H1 (cell line): Measurements from ENCODE around the gene RAD51B. TPM values are rescaled to one million over a fixed set of nuclear protein-coding genes. Genes with fewer than 3 reads are reported as not detected.

Experiments used
- CTCF ChIA-PET: fragments of 300-600 bp; sonication (Branson Sonifier 250); formaldehyde crosslinking; loops from one replicate; lab custom pipeline; 2021; ENCODE audit not compliant: partially characterized antibody; lab: Charles Lee
- POLR2A ChIA-PET: fragments of 300-600 bp; sonication (Branson Sonifier 250); formaldehyde crosslinking; loops from one replicate; lab custom pipeline; 2021; ENCODE audit warnings: inconsistent platforms; ENCODE audit not compliant: partially characterized antibody; lab: Charles Lee
- DNase-seq, 2 experiments: peaks; one replicate each; pipeline versions ENCODE4 v3.0.0 to v3.0.0-alpha.2; 2010 to 2022; ENCODE audit warnings: low spot score in 2 of 2, low read depth in 1 of 2, mixed read lengths in 1 of 2
- FAIRE-seq: peaks from 2 replicates; lab custom pipeline; 2011; peaks lifted over from hg19 to GRCh38; lab: Jason Lieb, UNC
- H2AFZ ChIP-seq: 2 replicates; pipeline ENCODE4 v1.8.1; 2012; ENCODE audit warnings: low read length, inconsistent platforms
- H2AK5ac ChIP-seq: 2 replicates; pipeline ENCODE4 v1.6.1; 2013; ENCODE audit warnings: low read depth, low read length
- H2BK120ac ChIP-seq: replicated peaks from 2 replicates; pipeline ENCODE3; 2013; ENCODE audit warnings: low read depth, low read length, inconsistent platforms
- H2BK12ac ChIP-seq: 2 replicates; pipeline ENCODE4 v1.6.1; 2013; ENCODE audit warnings: low read depth, low read length
- H2BK15ac ChIP-seq: 2 replicates; pipeline ENCODE4 v1.6.1; 2013; ENCODE audit warnings: low read length
- H2BK20ac ChIP-seq: 2 replicates; pipeline ENCODE4 v1.6.1; 2013; ENCODE audit warnings: low read length
- H2BK5ac ChIP-seq: 2 replicates; pipeline ENCODE4 v1.6.1; 2013; ENCODE audit warnings: low read depth, low read length
- H3K14ac ChIP-seq: 2 replicates; pipeline ENCODE4 v1.6.1; 2013; ENCODE audit warnings: inconsistent platforms; ENCODE audit not compliant: insufficient read length
- H3K18ac ChIP-seq: 2 replicates; pipeline ENCODE4 v1.6.1; 2013; ENCODE audit warnings: low read length; ENCODE audit errors: extremely low read depth
- H3K23ac ChIP-seq: 2 replicates; pipeline ENCODE4 v1.6.1; 2013; ENCODE audit warnings: inconsistent platforms; ENCODE audit not compliant: insufficient read length
- H3K23me2 ChIP-seq: 2 replicates; pipeline ENCODE4 v1.6.1; 2013; ENCODE audit warnings: low read depth, low read length
- H3K27ac ChIP-seq: 2 replicates; pipeline ENCODE4 v1.6.1; 2011; ENCODE audit warnings: low read depth, low read length, inconsistent platforms
- H3K27me3 ChIP-seq, 4 experiments: replicated peaks in 1 of 4; 1 replicate in 1 of 4; 2 replicates in 3 of 4; pipeline versions ENCODE4 v1.6.1 to v1.8.1; 2011 to 2013; ENCODE audit warnings: low read length in 3 of 4, mild to moderate bottlenecking in 3 of 4, inconsistent platforms in 2 of 4, mixed read lengths in 2 of 4, moderate library complexity in 1 of 4; ENCODE audit not compliant: control insufficient read depth in 3 of 4, insufficient read depth in 3 of 4; ENCODE audit errors: extremely low read depth in 1 of 4
- H3K36me3 ChIP-seq, 4 experiments: 2 replicates each; pipeline versions ENCODE4 v1.6.1 to v1.8.1; 2011 to 2013; ENCODE audit warnings: mild to moderate bottlenecking in 4 of 4, low read length in 3 of 4, moderate library complexity in 2 of 4, control low read depth in 1 of 4, inconsistent platforms in 1 of 4; ENCODE audit not compliant: insufficient read depth in 4 of 4, control insufficient read depth in 2 of 4
- H3K4ac ChIP-seq: replicated peaks from 2 replicates; pipeline ENCODE3; 2013; ENCODE audit warnings: low read length, low read depth, mixed read lengths, inconsistent platforms; ENCODE audit not compliant: insufficient read length
- H3K4me1 ChIP-seq, 4 experiments: replicated peaks in 1 of 4; 1 replicate in 1 of 4; 2 replicates in 3 of 4; pipeline versions ENCODE4 v1.6.1 to v1.8.1; 2011 to 2013; ENCODE audit warnings: low read length in 3 of 4, inconsistent platforms in 2 of 4, mixed read lengths in 1 of 4; ENCODE audit not compliant: insufficient read depth in 4 of 4, control insufficient read depth in 3 of 4
- H3K4me2 ChIP-seq, 2 experiments: 2 replicates each; pipeline versions ENCODE4 v1.6.1 to v1.8.1; 2011 to 2013; ENCODE audit warnings: low read depth in 2 of 2, low read length in 2 of 2, control low read depth in 1 of 2, inconsistent platforms in 1 of 2, mild to moderate bottlenecking in 1 of 2; ENCODE audit not compliant: insufficient read depth in 1 of 2
- H3K4me3 ChIP-seq, 4 experiments: fragments of 200-600, 300-600 bp in 1 of 4; sonication (generic), shearing (Covaris generic), sonication (Bioruptor Twin) in 1 of 4; 2 replicates each; pipeline versions ENCODE4 v1.5.1 to v1.8.1; 2011 to 2016; ENCODE audit warnings: low read length in 4 of 4, low read depth in 3 of 4, control low read depth in 2 of 4, inconsistent platforms in 2 of 4, mild to moderate bottlenecking in 2 of 4, mixed read lengths in 1 of 4, moderate library complexity in 1 of 4; ENCODE audit not compliant: insufficient read depth in 2 of 4; ENCODE audit errors: extremely low read depth in 1 of 4
- H3K56ac ChIP-seq: replicated peaks from 2 replicates; pipeline ENCODE3; 2013; ENCODE audit warnings: low read depth, mild to moderate bottlenecking, mixed read lengths, low read length, inconsistent platforms; ENCODE audit not compliant: insufficient read length
- H3K79me1 ChIP-seq: 2 replicates; pipeline ENCODE4 v1.6.1; 2013; ENCODE audit warnings: low read depth, low read length, control low read depth
- H3K79me2 ChIP-seq, 2 experiments: 2 replicates each; pipeline versions ENCODE4 v1.6.1 to v1.8.1; 2012 to 2013; ENCODE audit warnings: low read length in 2 of 2, mild to moderate bottlenecking in 2 of 2, inconsistent platforms in 1 of 2; ENCODE audit not compliant: insufficient read depth in 2 of 2, control insufficient read depth in 1 of 2
- H3K9ac ChIP-seq, 4 experiments: replicated peaks in 1 of 4; 1 replicate in 1 of 4; 2 replicates in 3 of 4; pipeline versions ENCODE4 v1.6.1 to v1.8.1; 2011 to 2013; ENCODE audit warnings: low read depth in 3 of 4, low read length in 3 of 4, control low read depth in 2 of 4, mild to moderate bottlenecking in 2 of 4, moderate library complexity in 2 of 4, inconsistent platforms in 1 of 4; ENCODE audit errors: extremely low read depth in 1 of 4
- H3K9me3 ChIP-seq, 2 experiments: 2 replicates each; pipeline versions ENCODE4 v1.6.1 to v1.8.1; 2012 to 2013; ENCODE audit warnings: mild to moderate bottlenecking in 2 of 2, moderate library complexity in 2 of 2, control low read depth in 1 of 2, inconsistent platforms in 1 of 2, low read depth in 1 of 2, low read length in 1 of 2, mixed read lengths in 1 of 2; ENCODE audit not compliant: insufficient read depth in 2 of 2
- H4K20me1 ChIP-seq, 2 experiments: replicated peaks in 1 of 2; 2 replicates each; pipeline versions ENCODE3 to v1.8.1; 2011 to 2013; ENCODE audit warnings: inconsistent platforms in 2 of 2, low read length in 2 of 2, mild to moderate bottlenecking in 1 of 2; ENCODE audit not compliant: insufficient read depth in 2 of 2, control insufficient read depth in 1 of 2
- H4K5ac ChIP-seq: 2 replicates; pipeline ENCODE4 v1.6.1; 2013; ENCODE audit warnings: low read length, low read depth, mixed read lengths, inconsistent platforms; ENCODE audit not compliant: insufficient read length
- H4K8ac ChIP-seq: 2 replicates; pipeline ENCODE4 v1.8.0; 2013; ENCODE audit warnings: mild to moderate bottlenecking, moderate library complexity, low read length, inconsistent platforms; ENCODE audit not compliant: insufficient read depth; ENCODE audit errors: extremely low read depth
- H4K91ac ChIP-seq: replicated peaks from 2 replicates; pipeline ENCODE3; 2013; ENCODE audit warnings: low read length, mixed read lengths, inconsistent platforms; ENCODE audit not compliant: insufficient read length
- ASH2L ChIP-seq: fragments of 200-600, 300-600 bp; sonication (generic); IDR thresholded peaks from one replicate; pipeline ENCODE4 v1.7.1; 2017; ENCODE audit warnings: low read length
- CEBPB ChIP-seq: IDR thresholded peaks from 2 replicates; pipeline ENCODE4 v1.6.1; 2012; ENCODE audit warnings: low read depth, low read length
- CHD1 ChIP-seq: IDR thresholded peaks from 2 replicates; pipeline ENCODE4 v1.6.1; 2012; ENCODE audit warnings: low read depth, low read length, improper control_type of control experiment
- KDM5A ChIP-seq: fragments of 200-600 bp; IDR thresholded peaks from 2 replicates; pipeline ENCODE4 v1.7.1; 2012; ENCODE audit warnings: mild to moderate bottlenecking, low read length, inconsistent platforms, mixed read lengths
- SAP30 ChIP-seq: fragments of 300-600 bp; sonication (generic); IDR thresholded peaks from 2 replicates; pipeline ENCODE4 v1.7.1; 2012; ENCODE audit warnings: low read length, moderate library complexity, mild to moderate bottlenecking, inconsistent platforms; ENCODE audit not compliant: insufficient read depth, insufficient replicate concordance
- TBP ChIP-seq: IDR thresholded peaks from 2 replicates; pipeline ENCODE4 v1.6.1; 2011; ENCODE audit warnings: low read depth, low read length, improper control_type of control experiment
- TCF12 ChIP-seq: IDR thresholded peaks from 2 replicates; pipeline ENCODE4 v1.6.1; 2011; ENCODE audit warnings: low read depth, mild to moderate bottlenecking, low read length
- WGBS, 2 experiments: shearing (Covaris generic) in 1 of 2; methylation state at CpG; one replicate each; pipeline versions ENCODE4 v1.1.6 to v1.1.7; 2013 to 2015; ENCODE audit warnings: low lambda C conversion rate in 2 of 2, mixed read lengths in 2 of 2, inconsistent platforms in 1 of 2, low coverage in 1 of 2, missing lambda C conversion rate in 1 of 2; ENCODE audit not compliant: insufficient replicate concordance in 2 of 2, insufficient coverage in 1 of 2, insufficient read length in 1 of 2; ENCODE audit errors: extremely low coverage in 1 of 2, missing lambda C conversion rate in 1 of 2; 5-methylcytosine and 5-hydroxymethylcytosine counted together
- polyA plus RNA-seq, 7 experiments: library from polyadenylated mRNA; depleted of rRNA in 3 of 7; stranded (reverse) in 5 of 7; unstranded in 2 of 7; fragments of >200 nt in 5 of 7; fragments of 200-250 nt in 2 of 7; gene quantifications; 1 replicate in 5 of 7; 2 replicates in 1 of 7; 4 replicates in 1 of 7; pipeline versions ENCODE4 v1.2.1 to v1.2.3, GENCODE V29; 2011 to 2013; ENCODE audit warnings: missing spikeins in 2 of 7, mixed read lengths in 2 of 7
- total RNA-seq: library from RNA; stranded (reverse); fragmentation: NEBNext Ultra II Directional; extraction: Animal tissue kit (Norgen Biotek cat#: 25700); gene quantifications from 2 replicates; pipeline ENCODE4 v1.2.1, GENCODE V29; 2021

The RAD51B gene
- total and polyA plus RNA-seq, 2 of the 8 experiments (the other 6 are each of a cell fraction or from before 2014, with no cell fraction given): 3.9 to 14.9 TPM

DNA sequence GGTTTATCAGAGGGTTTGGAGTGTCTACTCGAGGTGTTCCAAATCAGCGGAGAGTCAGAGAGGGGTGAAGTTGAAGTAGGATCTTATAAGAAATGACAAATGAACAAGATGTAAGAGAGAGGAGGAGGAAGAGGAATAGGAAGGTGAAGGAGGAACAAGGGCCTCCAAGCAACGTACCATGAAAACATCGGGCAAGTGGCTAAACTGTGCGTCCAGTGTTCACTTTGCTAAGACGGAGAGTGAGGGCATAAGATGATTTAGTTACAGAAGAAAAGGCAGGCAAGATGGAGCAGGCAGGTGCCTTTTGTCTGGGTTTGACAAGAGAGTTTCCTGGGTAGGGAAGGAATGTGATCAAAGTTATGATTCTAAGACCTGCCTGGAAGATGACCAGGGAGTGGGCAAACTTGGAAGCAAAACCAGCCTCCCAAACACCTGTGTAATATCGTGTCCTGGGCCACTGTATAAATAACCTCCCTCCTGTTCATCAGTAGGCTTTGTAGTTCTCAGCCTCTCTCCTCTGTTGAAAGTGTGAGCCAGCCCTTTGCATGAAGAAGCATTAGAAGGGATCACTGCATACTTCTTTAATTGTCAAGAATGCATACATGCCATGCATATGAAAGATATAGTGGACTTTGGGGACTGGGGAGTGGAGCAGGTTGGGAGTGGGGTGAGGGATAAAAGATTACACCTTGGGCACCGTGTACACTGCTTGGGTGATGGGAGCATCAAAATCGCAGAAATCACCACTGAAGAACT lies 861.9 kb downstream of the RAD51B start:
- Histone ChIP-seq H3K36me3 (no peaks in the 10 kb centered on the region), H2BK15ac (0 out of 2 replicates have a peak overlapping the region, but pooled peaks have one; percentile 12), H2BK20ac (peak overlapping the region; percentile 3; the same call in 1 of the 2 replicates), H3K14ac (no peak overlapping the region), H3K79me2 (no peaks in the 10 kb centered on the region), H3K9ac (no peak overlapping the region; a peak in 1 of 7 replicates), H3K4me1 (peaks cover 0 to 7% (median 4%) of the 10 kb centered on the region in 4 experiments; a peak in 2 of 7 replicates), H2AK5ac (peak overlapping the region; percentile 56), H2AFZ (no peak overlapping the region), H4K5ac (no peak overlapping the region), H3K4ac (no peak overlapping the region), H3K23ac (no peak overlapping the region), H3K27me3 (0 out of 7 replicates have a peak, but pooled peaks cover 0 to 2% (median 0%) of the 10 kb centered on the region in 4 experiments), H4K20me1 (no peaks in the 10 kb centered on the region), H2BK5ac (no peak overlapping the region), H3K4me3 (no peak overlapping the region), H4K91ac (peak overlapping the region; percentile 22), H3K4me2 (no peak overlapping the region), H3K23me2 (no peaks in the 10 kb centered on the region), H2BK120ac (no peak overlapping the region), H3K27ac (no peak overlapping the region), H3K18ac (0 out of 2 replicates have a peak overlapping the region, but pooled peaks have one; percentile 21), H3K9me3 (no peaks in the 10 kb centered on the region), H4K8ac (no peak overlapping the region), H2BK12ac (peak overlapping the region; percentile 68; the same call in 1 of the 2 replicates), H3K79me1 (no peaks in the 10 kb centered on the region), H3K56ac (no peak overlapping the region)
- ChIA-PET POLR2A (interaction anchor here (1.1 kb wide), 1 partner anchor 7 kb away, joined by 3 read pairs; no protein-coding TSS in a partner anchor), CTCF (interaction anchor here (3.0 kb wide), 1 partner anchor 25 kb away, joined by 11 read pairs; no protein-coding TSS in a partner anchor)
- FAIRE-seq: no peak
- 88% methylated on average over 9 of the region's 9 CpGs; no CpG with 5 or more reads in 1 of the 2 experiments for WGBS, 2 experiments
- no peak for DNase-seq
- TF ChIP-seq SAP30 (no peak), ASH2L (no peak), TBP (no peak), CHD1 (no peak), KDM5A (no peak), CEBPB (no peak), TCF12 (no peak)
